HG03575 (cell line): ENCODE measurements around the gene GSDMA.

Experiments used
- ATAC-seq: cut with Tn5 transposase; IDR thresholded peaks from one replicate; pipeline ENCODE4 v1.9.1; 2021; ENCODE audit not compliant: unreplicated experiment, insufficient number of reproducible peaks, low FRiP score; ENCODE audit errors: extremely low read depth

GSDMA gene, protein sequence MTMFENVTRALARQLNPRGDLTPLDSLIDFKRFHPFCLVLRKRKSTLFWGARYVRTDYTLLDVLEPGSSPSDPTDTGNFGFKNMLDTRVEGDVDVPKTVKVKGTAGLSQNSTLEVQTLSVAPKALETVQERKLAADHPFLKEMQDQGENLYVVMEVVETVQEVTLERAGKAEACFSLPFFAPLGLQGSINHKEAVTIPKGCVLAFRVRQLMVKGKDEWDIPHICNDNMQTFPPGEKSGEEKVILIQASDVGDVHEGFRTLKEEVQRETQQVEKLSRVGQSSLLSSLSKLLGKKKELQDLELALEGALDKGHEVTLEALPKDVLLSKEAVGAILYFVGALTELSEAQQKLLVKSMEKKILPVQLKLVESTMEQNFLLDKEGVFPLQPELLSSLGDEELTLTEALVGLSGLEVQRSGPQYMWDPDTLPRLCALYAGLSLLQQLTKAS

GRCh38 chr17:39962642-39963220, at the start of gene GSDMA:
Gene GSDMA (plus strand): TSS chr17:39963004. CDS start chr17:39965688, 2,684 bp downstream.
- no peak for ATAC-seq

DNA sequence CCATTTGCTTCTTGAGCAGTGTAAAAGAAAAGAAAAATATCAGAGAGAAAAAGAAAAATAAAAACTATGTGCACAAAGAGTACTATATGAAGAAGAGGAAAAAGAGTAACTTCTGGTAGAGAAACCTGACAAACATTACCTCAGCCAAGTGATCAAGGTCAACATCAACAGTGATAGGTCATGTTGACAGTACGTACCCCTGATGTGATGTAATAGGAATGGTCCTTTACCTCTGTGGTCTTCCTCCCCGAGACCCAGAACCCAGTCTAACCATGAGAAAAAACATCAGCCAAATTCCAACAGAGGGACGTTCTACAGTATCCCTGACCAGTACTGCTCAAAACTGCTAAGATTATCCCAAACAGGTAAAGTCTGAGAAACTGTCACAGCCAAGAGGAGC, 48.8 kb upstream of the GSDMA start:
- ATAC-seq = no peak

DNA sequence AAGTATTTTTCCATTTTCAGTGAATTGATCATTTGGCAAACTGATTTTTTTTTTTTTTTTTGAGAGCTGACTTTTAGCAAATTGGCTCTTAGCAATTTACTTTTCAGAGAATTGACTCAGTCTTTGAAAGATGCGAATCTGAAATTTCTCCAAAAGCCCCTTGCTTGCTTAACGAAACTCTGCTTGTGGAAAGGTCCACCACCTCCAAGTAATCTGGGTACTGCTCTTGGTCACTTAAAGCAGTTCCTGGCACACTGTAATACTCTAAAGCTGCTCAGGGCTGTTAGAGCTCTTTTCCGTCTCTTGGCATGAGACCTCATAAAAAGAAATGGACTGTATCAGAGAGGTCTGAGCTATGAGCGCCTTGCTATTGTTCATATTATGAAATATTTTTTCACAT, 47.2 kb upstream of the GSDMA start:
- ATAC-seq = no peak

DNA sequence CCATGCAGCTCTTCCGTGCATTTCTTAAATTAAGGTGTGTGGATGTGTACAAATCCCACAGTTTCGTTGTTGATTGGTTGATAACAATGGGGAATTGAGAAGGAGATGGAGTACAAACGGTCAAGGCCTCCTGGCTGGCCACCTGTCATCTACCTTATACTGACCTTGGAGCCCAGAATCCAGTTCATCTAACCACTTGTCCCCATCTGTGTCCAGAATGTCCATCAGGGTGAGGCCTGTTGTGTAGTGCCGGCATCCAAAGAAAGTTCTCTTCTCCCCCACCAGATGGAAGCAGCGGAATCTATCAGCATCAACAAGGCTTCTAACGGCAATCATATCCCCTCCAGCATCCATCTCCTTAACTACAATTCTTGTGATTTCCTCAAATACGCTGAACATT, 45.9 kb upstream of the GSDMA start:
- ATAC-seq = no peak

DNA sequence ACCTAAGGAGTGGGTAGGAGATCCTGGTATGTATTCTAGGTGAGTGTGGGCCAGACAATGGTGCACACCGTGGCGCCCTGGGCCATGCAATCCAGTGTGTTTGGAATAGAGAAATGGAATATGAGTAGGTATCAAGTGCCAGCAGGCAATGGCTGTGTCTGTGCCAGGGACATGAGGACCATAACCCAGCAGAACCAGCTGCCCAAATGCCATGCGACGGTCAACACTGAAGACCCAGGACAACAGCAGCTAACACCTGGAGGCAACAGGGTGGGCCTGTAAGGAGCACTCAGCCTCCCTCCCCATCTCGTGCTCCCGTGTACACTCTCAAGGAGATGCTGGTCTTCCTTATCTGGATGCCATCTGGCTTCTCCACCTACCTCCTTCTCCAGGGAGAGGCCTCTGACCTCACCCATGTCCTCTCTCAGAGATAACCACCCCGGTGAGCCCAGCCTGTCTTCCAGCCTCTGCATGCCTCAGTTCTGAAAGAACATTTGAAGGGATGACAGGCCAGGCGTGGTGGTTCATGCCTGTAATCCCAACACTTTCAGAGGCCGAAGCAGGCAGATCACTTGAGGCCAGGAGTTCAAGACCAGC, 43.6 kb upstream of the GSDMA start:
- no peak for ATAC-seq

- ATAC-seq = no peak
These were observed 42.3 kb upstream of the GSDMA start for GRCh38 chr17:39920218-39921210.

- no peak for ATAC-seq
These were observed 41.5 kb upstream of the GSDMA start for GRCh38 chr17:39921323-39921722.

GRCh38 chr17:39922006-39922405, 40.8 kb upstream of the GSDMA start:
- no peak for ATAC-seq

DNA sequence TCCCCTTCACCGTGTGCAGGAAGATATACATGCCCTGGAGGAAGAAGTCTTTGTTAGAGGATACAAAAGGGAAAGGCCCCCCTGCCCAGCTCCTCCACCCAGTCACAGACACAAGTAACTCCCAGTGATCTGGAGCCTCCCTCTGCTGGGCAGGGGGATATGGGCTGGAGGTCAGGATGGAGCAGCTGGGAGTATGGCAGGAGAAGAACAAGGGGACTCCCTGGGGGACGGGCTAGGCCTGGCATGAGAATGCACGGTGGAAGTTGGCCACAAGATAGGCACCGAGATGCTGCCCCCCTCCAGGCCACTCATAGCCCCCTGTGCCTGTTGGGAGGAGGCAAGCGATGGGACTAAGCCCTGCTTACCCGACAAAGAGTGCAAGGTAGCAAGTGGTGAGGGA, 39.6 kb upstream of the GSDMA start:
- ATAC-seq = no peak

DNA sequence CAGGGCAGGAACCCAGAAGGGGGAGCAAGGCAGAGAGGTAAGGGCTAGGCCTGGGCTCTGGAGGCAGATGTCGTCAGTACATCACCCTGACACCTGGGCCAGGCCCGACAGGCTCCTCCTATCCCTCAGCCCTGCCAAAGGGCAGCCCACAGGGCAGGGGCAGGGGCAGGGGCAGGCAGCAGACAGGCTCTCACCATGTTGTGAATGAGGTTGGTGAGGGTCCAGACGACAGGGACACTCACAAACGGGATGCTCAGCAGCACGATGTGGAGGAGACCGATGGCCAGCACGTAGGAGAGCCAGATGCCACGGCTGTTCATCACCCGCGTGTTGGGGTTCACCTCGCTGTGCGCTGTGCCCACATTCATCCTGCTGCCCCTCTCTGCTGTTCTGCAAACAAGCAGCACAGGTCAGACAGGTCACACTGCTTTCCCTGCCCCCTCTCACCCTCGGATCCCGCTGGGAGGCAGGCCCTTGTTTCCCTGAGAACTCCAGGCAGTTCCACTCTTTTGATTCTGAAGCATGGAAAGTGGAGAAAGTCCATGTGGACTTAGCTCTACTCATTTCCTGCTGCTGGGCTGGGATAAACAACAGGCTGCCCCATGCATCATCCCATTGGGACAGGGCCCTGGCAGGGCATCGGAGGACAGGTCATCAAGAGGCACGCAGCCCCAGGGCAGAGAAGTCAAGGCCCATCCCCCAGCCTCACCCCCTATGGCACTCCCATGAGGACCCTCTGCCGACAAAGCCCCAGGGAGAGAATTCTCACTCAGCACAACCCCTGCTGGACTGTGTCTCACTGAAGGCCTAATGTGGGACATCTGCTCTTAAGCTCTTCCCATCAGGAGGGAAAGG, 38.7 kb upstream of the GSDMA start:
- no peak for ATAC-seq

GRCh38 chr17:39924691-39925055, 38.1 kb upstream of the GSDMA start:
- ATAC-seq = no peak

- no peak for ATAC-seq
These were observed 37.3 kb upstream of the GSDMA start for GRCh38 chr17:39925282-39926134.

DNA sequence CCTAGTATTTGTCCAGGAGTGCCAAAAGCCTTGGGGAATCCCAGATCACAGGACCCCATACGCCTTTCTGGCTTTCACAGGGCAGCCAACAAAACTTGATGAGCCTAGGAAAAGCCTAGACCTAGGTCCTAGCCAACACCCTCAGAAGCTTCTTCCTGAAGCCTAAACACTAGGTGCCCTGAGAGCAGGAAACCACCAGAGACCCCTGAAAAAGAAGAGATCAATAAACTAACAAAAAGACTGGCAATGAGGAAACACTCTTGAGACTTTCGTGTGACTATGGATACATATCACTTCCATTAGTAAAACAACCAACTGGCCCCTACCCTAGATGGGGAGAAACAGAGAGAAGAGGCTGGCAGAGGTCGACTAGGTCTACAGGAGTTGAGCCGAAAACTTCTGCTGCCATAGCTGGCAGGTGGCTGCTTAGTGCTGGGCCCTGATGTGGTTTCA, 36.6 kb upstream of the GSDMA start:
- ATAC-seq = no peak

DNA sequence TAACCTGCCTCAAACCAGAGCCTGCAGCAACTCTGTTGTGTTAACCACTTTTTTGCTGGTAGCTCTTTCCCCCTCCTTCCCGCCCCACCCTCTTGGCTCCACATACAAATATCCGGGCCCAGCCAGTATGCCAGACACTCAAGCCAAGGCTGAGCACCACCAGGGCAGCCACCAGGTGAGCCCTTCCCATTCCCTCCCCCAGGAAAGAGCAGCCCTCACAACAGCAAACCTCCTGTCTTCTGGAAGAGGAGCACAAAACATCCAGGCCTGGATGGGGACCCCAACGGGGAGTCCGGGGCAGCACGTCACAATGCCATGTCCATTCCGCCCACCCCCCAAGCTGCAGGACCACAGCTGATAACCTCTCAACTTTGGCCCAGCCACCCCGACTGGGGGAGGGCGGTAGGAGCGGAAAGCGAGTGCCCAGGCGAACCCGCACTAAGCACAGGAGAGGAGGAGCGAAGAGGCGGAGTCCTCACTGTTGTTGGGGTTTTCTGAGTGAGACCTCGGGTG, 36.2 kb upstream of the GSDMA start:
- ATAC-seq = no peak

- ATAC-seq = no peak
These were observed 35.5 kb upstream of the GSDMA start, which contains the start of the genes LRRC3C and ORMDL3 for GRCh38 chr17:39927101-39927928. Gene LRRC3C (plus strand): TSS chr17:39927732. CDS start chr17:39941524, 13,792 bp downstream. Gene ORMDL3 (minus strand): TSS chr17:39927601. CDS start chr17:39924203, 3,398 bp downstream.
